HS-27A (cell line): ENCODE results near the gene IL17B.
A peak's percentile ranks its signal among the peaks of the same experiment; 100 is the strongest.

Source experiments
- DNase-seq: peaks from one replicate; pipeline ENCODE4 v3.0.0-alpha.2; 2012; ENCODE audit warnings: low read depth, missing footprints

Gene IL17B

GRCh38 chr5:149414405-149415065, 35.4 kb upstream of the IL17B start:
- DNase-seq = no peak

GRCh38 chr5:149413477-149414210, 34.6 kb upstream of the IL17B start:
- DNase-seq = no peak

DNA sequence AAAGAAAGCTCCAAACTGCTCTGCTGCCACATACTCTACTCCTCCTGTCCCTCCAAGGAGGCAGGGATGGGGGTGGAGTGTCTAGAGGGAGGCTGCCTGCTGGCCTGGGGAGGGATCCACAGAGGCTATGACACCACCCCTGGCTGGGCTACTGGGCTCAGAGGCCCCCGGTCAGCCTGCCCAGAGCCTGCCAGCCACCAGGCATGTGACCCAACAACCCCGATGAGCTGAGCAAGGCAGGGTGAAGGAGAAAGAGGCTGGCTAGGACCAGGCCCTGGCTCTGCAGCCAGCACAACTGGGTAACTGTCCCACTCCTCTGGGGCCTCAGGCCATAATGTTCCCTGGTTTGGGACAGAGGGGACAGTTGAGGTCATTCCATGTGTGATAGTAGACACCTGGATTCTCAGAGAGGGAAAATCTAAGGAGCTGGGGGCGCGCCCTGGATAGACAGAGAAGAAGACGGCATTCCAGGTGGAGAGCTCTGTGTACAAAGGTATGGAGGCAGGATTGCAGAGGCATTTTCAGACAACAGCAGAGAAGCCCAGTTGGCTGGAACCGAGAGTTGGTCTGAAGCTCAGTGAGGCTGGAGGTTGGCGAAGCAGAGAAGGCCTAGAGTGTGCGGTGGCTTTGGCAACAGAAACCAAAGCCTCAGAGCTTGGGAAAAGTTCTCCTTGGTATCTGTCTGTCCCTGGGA, 33.8 kb upstream of the IL17B start:
- no peak for DNase-seq

DNA sequence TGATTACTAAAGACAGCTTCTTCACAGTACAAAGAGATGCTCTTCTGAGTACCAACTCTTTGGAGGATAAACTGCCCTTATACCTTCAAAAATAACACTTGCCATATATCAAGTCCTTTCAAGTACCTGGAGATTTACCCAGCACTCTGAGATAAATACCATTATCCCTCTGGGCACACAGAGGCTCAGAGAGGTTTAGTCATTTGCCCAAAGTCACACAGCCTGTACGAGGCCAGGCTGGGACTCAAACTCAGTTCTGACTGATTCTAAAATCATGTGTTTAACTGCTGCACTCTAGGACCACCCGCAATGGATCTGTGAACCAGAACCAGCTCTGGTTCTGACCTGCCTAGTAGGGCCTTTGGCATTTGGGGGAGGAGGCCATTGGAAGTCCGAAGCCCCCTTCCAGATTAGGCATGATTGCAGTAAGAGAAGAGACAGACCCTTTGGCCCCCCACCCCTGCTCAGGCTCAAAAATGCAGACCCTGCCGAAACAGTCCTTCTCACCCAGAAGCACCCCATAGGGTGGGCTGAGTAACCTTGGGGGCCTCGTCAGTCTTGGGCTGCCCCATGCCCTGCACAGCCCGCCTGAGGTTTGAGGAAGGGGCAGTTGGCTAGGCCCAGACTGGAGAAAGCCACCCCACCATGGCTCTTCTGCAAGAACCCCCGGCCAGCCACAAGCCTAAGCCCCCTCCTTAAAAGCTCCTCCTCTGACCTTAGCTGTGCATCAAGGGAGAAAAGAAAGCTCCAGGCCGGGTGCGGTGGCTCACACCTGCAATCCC, 32.8 kb upstream of the IL17B start:
- no peak for DNase-seq

GRCh38 chr5:149410721-149411432, 31.8 kb upstream of the IL17B start:
- DNase-seq = no peak

DNA sequence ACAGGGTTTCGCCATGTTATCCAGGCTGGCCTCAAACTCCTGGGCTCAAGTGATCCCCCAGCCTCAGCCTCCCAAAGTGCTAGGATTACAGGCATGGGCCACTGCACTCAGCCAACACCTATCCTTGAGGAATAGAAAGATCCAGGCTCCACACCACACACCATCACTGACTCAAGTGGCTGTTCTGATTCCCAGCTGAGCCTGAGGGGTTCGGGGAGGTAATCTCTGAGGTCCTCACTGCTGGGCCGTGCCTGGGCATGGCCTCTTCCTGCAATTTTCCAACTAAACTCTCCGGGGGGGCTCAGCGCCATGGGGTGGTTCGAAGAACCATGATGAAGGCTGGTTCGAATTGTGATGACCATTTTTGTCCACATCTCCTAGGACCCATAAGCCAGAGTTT, 31.0 kb upstream of the IL17B start:
- no peak for DNase-seq

DNA sequence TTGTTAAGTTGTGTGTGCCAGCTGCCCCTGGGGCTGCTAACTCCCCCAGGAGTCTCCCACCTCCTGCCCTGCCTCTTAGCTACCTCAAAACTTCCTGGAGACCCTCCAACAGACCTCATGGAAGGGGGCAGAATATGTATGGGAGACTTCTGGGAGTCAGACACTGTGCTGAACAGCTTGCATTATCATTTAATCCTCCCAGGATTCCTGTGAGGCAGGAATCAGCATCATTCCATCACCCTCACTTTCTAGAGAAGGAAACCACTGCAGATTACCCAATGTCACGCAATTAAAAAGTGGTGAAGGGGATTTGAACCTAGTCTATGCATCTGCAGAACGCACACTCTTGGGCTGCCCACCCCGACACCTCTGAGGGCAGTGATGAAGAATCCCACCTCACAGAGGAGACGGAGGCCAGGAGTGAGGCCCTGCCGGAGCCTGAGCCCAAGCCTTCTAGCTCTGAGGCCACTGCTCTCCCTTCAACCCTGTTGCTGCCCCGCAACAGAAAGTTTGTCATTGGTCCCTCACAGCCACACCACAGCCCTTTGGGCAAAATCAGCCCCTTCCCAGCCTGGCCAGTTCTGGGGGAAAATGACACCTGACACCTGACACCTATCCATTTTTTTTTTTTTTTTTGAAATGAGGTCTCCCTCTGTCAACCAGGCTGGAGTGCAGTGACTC, 30.3 kb upstream of the IL17B start:
- DNase-seq = no peak

GRCh38 chr5:149408252-149409099, 29.4 kb upstream of the IL17B start:
- no peak for DNase-seq

DNA sequence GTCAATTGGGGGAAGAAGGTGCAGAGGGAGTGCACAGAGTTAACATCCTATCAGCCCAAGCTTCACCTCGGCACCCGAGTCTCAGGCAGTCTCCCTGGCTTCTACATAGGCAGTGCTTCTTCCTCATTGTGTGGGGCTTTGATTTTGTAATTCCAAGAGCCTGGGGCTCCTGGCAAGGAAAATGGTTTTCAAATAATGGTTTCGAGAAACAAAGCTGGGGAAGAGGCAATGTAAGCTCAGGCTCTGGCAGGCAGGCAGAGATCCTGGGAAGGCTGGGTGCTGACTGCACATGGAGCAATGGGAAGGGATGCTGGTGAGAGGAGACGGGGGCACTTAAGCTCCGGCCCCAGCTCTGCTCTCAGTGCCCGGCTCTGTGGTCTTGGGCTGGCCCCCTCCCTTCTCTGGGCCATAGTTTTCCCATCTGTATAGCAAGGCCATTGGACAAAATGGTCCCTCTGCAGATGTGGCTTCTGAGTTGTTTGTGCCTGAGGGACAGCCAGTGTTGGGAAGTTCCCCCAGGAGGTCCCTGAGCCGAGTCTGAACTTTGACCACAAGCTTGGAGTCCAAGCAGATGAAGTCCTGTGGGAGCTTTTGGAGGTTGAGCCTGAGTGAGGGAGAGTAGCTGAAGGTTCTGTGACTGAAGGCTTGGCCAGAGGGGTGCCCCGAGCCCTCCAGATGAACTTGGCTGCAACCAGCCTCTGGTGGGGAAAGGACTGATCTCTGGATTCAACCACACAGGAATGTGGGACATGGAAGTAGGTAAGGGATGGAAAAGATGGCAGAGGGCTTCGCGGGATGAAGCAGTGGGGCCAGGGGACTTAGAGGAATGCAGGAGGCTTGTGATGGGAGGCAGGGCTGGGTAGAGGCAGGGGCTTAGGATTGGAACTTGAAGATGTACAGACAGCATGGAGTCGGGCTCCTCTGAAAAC, 28.5 kb upstream of the IL17B start:
- DNase-seq = no peak

GRCh38 chr5:149406979-149407306, 27.9 kb upstream of the IL17B start:
- no peak for DNase-seq

- peak; percentile 54 for DNase-seq
Observed at GRCh38 chr5:149406203-149406978, 27.3 kb upstream of the IL17B start.

DNA sequence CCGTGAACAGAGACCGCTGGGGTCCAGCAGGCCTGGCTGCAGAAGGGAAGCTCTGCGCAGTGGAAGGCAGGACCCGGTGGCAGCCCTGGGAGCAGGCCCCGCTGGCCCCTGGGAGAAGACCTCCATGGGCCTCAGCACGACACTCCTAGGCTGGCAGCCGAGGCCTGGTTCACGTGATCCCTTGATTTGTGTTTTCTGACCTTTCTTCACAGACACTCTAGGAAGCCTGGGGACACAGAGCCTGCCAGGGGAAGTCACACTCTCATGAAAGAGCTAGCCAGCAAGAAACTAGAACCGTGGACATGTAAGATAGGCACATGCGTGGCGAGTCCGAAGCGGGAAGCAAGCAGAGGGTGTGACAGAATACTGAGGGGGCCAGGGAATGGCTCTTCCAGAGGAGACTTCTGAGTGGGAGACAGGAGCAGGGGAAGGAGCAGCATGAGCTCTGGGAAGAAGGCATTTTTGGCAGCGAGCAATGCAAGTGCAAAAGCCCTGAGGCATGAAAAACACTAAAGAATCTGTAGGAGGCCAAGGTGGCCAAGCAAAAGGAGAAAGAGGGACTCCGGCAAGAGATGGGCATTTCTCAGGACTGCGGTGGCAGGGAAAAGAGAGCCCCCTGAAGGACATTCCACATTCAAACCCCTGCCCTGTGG, 26.6 kb upstream of the IL17B start:
- no peak for DNase-seq

DNA sequence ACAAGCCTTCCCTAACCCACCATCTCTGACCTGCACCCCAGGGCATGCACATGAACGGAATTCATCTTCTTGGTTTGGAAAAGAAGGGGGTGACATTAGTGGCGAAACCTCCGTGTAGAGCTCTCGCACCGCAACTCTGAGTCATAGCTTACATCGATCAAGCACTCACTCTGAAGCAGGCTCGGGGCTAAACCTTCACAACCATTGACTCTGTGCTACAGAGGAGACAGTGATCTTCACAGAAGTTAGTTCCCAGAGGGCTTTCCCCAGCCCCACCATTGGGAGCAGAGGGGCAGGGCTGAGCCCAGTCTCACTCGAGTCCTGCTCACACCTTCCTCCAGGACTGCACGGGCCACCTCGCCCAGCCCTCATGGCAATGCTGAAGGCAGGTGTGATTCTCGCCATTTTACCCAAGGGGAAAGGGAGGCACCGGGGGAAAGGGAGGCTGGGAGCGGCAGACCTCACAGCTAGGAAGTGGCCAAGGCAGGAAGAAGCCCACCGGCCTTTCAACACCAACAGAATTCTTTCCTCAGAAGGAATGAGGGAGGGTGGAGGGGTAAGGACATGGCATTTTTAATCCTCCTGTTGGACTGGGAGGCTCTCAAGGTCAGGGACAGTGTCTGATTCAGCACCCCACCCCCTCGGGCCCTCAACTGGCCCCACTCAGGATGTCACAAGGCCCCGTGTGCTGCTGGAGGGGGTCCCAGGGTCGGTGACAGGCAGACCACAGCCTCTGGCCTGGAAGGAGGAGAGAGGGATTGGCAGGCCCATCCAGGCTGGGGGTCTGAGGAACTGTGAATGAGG, 25.9 kb upstream of the IL17B start:
- DNase-seq = peak; percentile 50

DNA sequence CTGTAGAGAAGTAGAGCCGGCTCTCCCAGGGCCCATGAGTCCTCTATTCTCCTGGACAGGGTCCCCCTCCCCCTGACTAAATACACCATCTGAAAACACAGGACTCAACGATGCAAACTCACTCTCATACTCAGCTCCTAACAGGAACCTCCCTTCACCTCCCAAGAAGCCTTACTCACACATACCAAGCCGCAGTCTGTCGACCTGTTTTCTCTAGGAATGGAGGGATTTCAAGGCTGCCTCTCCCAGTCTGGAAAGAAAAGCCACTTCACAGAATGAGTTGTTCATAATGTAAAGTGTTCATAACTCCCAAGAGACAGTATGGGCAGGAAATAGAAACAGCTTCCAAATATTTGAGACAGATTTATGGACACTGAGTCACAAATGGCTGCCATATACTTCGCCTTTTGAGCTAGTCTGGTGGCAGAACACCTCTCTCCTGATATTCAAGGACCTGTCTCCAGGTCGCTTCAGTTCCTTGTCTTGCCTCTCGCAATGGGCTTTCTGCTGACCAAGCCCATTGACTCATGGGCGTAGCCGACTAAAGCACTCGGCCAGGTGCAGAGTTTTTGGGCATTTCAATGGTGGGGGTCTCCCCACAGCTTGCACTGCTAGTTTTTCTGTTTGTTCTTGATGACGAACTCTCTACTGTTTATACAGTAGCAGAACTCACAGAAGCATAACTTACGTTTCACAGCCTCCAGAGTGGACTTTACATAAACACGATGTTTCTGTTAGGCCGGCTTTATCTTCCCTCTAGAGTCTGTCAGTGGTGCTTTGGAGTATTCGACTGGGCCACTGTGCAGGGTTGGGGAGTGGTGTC, 25.0 kb upstream of the IL17B start:
- peak; percentile 59 for DNase-seq

DNA sequence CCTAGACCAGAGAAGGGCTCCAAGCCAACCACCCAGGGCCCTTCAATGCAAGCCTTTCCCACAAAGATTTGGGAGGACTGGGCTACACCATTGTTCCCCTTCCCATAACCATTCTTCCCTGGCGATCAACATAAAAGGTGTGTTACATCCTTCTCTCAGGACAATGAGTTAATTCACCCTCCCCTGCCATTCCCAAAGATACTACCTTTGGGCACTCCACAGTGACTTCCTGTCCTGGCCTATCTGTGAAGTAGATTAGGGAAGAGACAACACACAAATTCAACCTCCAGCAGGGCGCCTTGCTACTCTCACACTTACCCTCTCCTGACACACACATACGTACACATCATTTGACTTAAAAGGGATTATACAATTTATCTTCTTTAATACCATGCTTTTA, 23.2 kb upstream of the IL17B start:
- DNase-seq = no peak

GRCh38 chr5:149401051-149401450, 22.0 kb upstream of the IL17B start:
- no peak for DNase-seq
